ENCODE data around the gene NRCAM.
A peak's percentile ranks its signal among the peaks of the same experiment; 100 is the strongest.
"Not testable (repeated sequence)": the region's sequence is repeated elsewhere in the genome, so short reads cannot be mapped to it uniquely, and the experiment has no call there.

Gene NRCAM

DNA sequence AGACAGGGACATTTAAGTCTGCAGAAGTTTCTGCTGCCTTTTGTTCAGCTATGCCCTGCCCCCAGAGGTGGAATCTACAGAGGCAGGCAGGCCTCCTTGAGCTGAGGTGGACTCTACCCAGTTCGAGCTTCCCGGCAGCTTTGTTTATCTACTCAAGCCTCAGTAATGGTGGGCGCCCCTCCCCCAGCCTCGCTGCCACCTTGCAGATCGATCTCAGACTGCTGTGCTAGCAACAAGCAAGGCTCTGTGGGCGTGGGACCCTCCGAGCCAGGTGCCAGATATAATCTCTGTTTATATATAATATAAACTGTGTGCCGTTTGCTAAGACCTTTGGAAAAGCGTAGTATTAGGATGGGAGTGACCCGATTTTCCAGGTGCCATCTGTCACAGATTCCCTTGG lies 63.1 kb downstream of the NRCAM start:
- DNase-seq: not testable (repeated sequence)

DNA sequence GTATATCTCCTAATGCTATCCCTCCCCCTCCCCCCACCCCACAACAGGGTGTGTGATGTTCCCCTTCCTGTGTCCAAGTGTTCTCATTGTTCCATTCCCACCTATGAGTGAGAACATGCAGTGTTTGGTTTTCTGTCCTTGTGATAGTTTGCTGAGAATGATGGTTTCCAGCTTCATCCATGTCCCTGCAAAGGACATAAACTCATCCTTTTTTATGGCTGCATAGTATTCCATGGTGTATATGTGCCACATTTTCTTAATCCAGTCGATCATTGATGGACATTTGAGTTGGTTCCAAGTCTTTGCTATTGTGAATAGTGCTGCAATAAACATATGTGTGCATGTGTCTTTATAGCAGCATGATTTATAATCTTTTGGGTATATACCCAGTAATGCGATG lies 68.5 kb downstream of the NRCAM start:
- not testable (repeated sequence) for DNase-seq

- DNase-seq: peak; percentile 72
Observed at GRCh38 chr7:108385834-108386422, 70.3 kb downstream of the NRCAM start.

GRCh38 chr7:108384716-108385483 lies 71.3 kb downstream of the NRCAM start:
- DNase-seq: peak; percentile 34

DNA sequence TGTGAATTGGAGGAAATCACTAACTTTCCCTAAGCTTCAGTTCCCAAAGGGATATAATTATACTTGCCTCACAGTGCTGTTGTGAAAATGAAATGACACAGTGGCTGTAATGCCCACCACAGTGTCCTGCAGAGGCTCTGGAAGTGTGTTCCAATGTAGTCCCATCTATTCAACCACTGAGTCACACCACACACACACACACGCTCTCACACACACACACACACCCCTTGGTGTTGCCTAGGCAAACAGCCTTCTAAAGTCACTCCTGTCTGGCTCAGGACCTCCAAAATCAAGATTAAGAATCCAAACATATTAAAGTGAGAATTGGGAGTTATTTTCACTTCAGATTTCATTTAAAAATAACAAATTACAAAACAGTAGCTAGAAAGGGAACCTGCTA lies 73.3 kb downstream of the NRCAM start:
- DNase-seq: no peak

DNA sequence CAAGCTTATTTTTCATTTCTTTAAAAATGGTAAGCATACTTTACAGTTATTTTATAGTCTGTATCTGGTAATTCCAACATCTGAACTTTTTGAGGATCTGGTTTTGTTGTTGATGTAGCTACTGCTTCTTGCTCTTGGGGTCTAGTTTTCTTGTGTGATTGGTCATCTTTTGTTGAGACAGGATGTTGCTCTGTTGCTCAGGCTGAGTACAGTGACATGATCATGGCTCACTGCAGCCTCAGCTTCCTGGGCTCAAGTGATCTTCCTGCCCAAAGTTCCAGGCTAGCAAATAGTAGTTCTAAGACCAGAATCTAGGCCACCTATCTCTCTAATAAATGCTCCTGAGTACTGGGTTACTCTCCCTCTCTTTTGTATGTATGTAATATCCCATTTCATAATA lies 75.7 kb downstream of the NRCAM start:
- DNase-seq: peak; percentile 28

DNA sequence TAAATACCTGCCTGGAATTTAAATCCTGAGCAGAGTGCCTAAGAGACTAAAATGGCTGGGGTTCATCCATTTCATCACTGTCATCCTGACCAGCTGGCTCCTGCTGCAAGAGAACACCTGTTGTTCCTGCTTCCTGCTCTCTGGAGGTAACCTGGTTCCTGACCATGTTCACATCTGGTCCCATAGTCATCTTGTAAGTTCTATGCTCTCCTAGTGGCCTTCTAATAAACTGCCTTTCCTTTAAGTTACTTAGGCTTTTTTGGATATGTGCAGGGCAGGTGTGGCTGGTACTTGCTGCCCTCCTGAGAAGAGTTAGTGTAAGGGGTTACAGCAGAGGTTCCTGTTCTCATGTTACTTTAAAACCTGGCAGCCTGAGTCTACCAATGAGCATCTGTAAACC lies 80.0 kb downstream of the NRCAM start:
- peak; percentile 94 for DNase-seq

DNA sequence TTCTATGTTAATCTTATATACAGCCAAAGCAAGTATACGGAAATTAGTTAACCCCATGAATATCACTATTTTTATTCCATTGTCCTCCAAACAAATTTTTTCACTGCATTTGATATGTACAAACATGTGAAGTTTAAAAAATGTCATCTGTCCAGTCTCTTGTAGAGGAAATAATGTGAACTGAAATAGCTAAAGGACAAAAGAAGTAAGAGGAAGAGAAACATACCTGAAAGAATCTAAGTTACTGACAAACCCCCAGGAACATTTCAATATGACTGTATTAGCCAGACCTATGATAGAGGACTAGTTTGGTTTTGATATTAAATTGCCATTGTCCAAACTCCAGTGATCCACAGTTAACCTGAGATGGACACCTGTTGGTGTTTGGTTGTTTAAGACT lies 80.6 kb downstream of the NRCAM start:
- no peak for DNase-seq

DNA sequence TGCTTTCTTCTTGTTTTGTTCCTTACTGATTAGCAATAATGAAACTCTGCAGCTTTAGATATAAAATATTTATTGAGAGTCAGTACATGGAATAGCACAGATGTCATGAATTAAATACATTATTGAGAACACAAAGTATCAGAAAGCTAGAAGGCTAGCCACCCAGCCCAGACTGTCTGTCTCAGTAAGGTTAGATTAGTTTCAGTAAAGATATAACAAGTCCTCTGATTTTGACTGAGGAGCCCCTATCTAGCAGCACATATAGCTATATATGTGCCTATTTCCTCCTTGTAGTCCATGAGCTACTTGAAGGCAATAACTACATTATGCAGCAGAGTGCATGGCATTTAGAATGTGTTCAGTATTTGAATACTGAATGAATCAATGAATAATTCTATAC lies 81.3 kb downstream of the NRCAM start:
- no peak for DNase-seq

GRCh38 chr7:108372618-108373017 lies 83.6 kb downstream of the NRCAM start:
- DNase-seq: no peak

- DNase-seq: no peak
Observed at GRCh38 chr7:108370616-108371015, 85.6 kb downstream of the NRCAM start.

DNA sequence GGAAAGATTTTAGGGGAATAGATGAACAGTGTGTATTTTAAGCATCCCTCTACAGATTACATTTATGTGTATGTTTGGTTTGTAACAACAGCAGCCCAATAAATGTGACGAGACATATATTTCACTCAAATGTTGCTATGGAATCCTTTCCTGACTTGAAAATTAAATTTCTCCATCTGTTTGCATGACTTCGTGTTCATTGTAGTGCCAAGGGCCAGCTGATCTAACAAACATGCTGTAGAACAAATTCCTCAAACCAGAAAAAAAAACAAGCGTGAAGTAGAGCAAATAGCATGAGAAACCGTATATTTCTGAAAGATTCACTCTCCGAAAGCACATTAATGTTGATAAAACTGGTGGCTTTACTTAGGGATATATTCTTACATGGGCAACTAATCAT lies 87.8 kb downstream of the NRCAM start:
- DNase-seq: peak; percentile 57

- DNase-seq: peak; percentile 49
Observed at GRCh38 chr7:108367946-108368345, 88.3 kb downstream of the NRCAM start.

DNA sequence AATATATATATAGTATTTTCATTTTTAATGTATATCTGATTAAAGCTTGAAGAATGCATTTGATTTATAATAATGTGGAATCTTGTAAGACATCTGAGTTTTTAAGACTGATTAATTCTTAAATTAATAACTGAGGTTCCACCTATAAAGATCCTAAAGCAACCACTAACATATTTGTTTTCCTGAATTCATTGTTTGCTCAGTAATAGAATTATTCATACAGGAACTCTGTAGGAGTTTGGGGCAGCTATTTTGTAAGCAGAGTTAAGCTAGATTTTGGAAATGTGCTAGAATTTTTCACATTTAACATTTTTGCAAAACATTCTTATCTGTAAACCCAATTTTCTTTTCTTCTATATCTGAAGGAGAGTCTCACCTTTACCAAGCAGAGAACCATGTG lies 88.9 kb downstream of the NRCAM start:
- DNase-seq: no peak

GRCh38 chr7:108363659-108364058 lies 92.6 kb downstream of the NRCAM start:
- DNase-seq: no peak

DNA sequence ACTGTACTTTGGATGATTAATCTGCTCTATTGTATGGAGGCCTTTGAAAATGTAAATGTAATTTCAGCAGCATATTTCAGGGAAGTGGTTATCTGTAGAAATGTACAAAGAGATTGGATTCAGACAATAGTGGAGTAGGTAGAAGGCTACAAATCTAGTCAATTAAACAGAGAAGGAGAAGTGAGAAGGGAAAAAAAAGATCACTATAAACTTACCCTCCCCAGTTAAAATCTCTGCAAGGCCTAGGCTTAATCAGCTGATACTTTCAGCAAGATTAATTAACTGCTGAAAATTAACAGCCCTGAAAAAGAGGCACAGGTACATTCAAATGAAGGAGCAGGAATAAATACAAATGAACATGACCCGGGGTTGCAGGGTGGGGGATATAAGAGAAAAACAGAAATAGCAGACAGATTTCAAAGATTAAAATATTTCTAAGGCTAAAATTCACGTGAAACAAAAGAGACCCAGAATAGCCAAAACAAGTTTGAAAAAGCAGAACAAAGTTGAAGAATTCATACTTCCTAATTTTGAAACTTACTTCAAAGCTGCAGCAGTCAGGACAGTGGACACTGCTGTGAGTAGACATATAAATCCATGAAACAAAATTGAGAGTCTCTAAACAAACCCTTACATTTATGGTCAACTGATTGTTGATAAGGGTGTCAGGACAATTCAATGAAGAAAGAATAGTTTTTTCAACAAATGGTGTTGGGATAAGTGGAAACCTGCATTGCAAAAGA lies 96.0 kb downstream of the NRCAM start:
- DNase-seq: no peak

DNA sequence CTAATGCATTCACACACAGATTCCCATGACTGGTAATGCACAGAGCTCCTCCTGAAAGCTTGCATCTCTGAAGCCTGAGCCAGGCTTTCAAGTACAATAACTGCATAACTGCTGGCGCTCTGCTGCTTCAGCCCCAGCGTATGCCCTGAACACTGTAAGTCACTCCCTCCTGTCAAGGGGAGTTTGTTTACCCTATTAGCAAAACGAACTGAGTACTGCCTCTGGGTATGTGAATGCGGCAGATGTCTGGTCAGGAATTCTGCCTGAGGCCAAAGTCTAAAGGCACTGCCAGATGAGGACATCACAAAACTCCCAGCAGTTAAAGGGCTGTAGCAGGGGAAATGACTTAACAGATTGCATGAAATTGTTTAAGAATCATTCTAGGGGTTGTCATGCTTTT lies 97.7 kb downstream of the NRCAM start:
- peak; percentile 99 for DNase-seq

DNA sequence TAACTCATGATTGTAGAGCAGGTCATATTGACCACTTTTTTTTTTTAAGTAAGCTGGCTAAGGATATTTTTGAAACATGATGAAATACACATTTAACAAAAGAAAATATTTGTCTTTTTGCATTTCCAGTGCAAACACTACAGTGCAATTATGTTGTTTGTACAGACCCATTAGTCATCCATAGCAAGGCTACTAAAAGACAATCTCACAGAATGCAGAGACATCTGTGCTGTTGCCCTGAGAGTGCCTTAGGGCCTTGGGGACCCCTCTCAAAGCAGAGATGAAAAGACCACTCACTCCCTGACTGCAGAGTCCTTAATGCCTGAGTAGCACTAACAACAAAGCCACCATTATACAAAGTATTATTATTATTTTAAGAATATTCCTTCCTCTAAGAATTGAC lies 104.5 kb downstream of the NRCAM start:
- peak; percentile 99 for DNase-seq

DNA sequence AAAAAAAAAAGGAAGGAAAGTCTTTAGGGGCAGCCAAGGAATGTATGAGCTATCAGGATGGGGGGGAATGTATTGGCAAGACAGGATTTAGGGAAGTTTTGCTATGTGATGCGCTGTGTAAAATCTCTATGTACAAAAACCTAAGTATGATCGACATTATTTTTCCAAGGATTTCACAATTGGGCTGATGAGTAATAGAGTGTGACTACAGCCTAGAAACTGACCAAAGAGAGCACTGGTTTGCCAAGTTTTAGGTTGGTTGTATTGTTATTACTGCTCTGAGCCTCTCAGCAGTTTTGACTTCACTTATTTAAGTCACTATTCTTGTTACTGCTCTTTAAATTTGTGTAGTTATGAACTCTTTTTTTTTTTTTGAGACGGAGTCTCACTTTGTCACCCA lies 107.3 kb downstream of the NRCAM start:
- no peak for DNase-seq

DNA sequence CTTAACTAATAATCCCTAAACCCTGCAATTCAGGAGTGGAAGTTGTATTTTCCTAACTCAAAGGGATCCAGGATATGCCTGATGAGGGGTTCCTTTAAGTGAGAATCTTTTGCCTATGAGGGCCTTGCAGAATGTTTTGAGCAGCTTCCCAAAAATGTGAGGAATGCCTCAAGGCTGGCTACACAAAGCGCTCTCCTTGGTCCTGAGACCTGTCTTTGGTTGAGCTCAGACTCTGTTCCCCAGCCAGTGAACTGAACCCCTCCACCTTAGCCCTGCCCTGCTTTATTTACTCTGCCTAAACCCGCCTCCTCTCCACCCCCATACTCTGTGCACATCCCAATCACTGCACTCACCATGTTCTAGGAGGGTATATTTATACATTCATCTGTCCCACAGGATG lies 108.6 kb downstream of the NRCAM start:
- DNase-seq: peak; percentile 66

DNA sequence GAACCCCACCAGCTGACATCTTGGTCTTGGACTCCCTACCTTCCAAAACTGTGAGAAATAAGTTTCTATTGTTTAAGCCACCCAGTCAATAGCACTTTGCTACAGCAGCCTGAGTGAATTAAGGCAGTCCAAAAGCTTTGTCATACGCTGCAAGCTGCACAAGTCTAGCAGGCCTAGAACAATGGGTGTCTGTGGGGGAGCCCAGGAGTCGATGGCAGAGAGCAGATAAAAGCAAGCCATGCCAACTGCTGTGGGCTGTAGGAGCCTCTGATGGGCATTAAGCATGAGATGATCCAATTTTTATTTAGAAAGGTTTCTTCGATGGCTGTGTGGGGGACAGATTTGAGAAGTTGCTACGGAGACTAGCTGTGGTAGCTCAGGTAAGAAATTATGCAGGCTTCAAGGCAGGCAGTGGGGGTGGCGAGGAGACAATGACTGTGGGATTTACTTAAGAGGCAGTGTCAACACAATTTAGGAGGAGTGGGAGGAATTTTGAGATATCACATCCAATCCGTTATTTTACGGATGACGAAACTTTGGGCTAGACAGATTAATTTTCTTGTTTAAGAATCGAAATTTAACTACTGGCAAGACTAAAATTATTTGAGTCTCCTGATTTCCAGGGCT lies 110.4 kb downstream of the NRCAM start:
- peak; percentile 92 for DNase-seq

GRCh38 chr7:108340856-108341411 lies 115.3 kb downstream of the NRCAM start:
- DNase-seq: no peak

DNA sequence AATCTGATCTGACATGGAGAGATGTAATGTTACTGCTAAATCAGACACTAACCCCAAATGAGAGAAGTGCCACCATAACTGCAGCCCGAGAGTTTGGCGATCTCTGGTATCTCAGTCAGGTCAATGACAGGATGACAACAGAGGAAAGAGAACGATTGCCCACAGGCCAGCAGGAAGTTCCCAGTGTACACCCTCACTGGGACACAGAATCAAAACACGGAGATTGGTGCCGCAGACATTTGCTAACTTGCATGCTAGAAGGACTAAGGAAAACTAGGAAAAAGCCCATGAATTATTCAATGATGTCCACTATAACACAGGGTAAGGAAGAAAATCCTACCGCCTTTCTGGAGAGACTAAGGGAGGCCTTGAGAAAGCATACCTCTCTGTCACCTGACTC lies 115.8 kb downstream of the NRCAM start:
- not testable (repeated sequence) for DNase-seq
